ENCODE results near the gene COL5A2. TPM values are rescaled to one million over a fixed set of nuclear protein-coding genes. Genes with fewer than 3 reads are reported as not detected.

Gene COL5A2
- total and polyA plus RNA-seq, 10 of the 15 experiments (the other 5 are each of a cell fraction or from before 2014, with no cell fraction given), result 0.04 to 0.85 (median 0.39) TPM

- TF ChIP-seq ZBTB4 (CRISPR knock-in tag; IDR thresholded peaks at IDR 0.05) (no peak), BMI1 (IDR thresholded peaks at IDR 0.05; ENCODE audit: borderline replicate concordance) (no peak), EZH2 (IDR thresholded peaks at IDR 0.05; ENCODE audit: borderline replicate concordance, control insufficient read depth, low read depth, low read length) (no peak), CHD2 (IDR thresholded peaks at IDR 0.05; ENCODE audit: borderline replicate concordance, low read depth, low read length) (no peak), ZNF622 (IDR thresholded peaks at IDR 0.05) (no peak), PAX8 (IDR thresholded peaks at IDR 0.05) (no peak)
These were observed 177.5 kb downstream of the COL5A2 start (continued) for GRCh38 chr2:189002079-189002478.

GRCh38 chr2:189000221-189000620 is 179.3 kb downstream of the COL5A2 start:
- Histone ChIP-seq H3K4me2 (ENCODE audit: control insufficient read depth, insufficient read depth) (no peak overlapping the region), H4K20me1 (ENCODE audit: control insufficient read depth, insufficient read depth) (no peaks in the 10 kb centered on the region), H3K4me1 (ENCODE audit: control insufficient read depth, insufficient read depth, low read length) (no peaks in the 10 kb centered on the region), H3K9me3 (replicated peaks; ENCODE audit: control insufficient read depth, insufficient read depth, low read length) (no peaks in the 10 kb centered on the region), H3K4me3 (no peak overlapping the region), H3K27me3 (replicated peaks in 1 of 2; ENCODE audit: control insufficient read depth in 2 of 2, insufficient read depth in 2 of 2, low read length in 1 of 2) (no peaks in the 10 kb centered on the region), H3K79me2 (ENCODE audit: control insufficient read depth, insufficient read depth, low read length) (no peaks in the 10 kb centered on the region), H3K27ac (ENCODE audit: control insufficient read depth, insufficient read depth) (no peak overlapping the region), H3K36me3 (ENCODE audit: control insufficient read depth in 2 of 2, insufficient read depth in 2 of 2, low read length in 1 of 2) (no peaks in the 10 kb centered on the region), H3K9ac (ENCODE audit: control insufficient read depth, insufficient read depth, low read length) (no peak overlapping the region), H2AFZ (ENCODE audit: control insufficient read depth, low read depth, low read length) (no peak overlapping the region)
- no TSS peak for BruUV-seq (replicated peaks)
- ChIA-PET SMC1A (ENCODE audit: uncharacterized antibody, unreplicated experiment) (no interaction called here), CTCF (no interaction called here), POLR2A (no interaction called here), RAD21 (ENCODE audit: unreplicated experiment) (no interaction called here)
- FAIRE-seq (no peak), ATAC-seq (no peak), DNase-seq (ENCODE audit: low read depth, low spot score) (no peak)
- in situ Hi-C loops (cut with MboI), result no loop called here
- intact Hi-C loops (cut with micrococcal nuclease; ENCODE audit: unreplicated experiment), result no loop called here
- no peak for TF ChIP-seq ATF7 (IDR thresholded peaks at IDR 0.05; ENCODE audit: low read depth)
- TF ChIP-seq NR2C2 (IDR thresholded peaks at IDR 0.05; ENCODE audit: borderline replicate concordance, control insufficient read depth, insufficient read length, low read depth), result no peak
- no peak for TF ChIP-seq SP1 (IDR thresholded peaks at IDR 0.05; ENCODE audit: low read depth, low read length)
- TF ChIP-seq SMC3 (IDR thresholded peaks at IDR 0.05; ENCODE audit: borderline replicate concordance, low read length), result no peak
- no peak for TF ChIP-seq ZNF274 (IDR thresholded peaks at IDR 0.05; ENCODE audit: insufficient read depth, insufficient read length)
- TF ChIP-seq SREBF2 (IDR thresholded peaks at IDR 0.05; ENCODE audit: low read length), result no peak
- TF ChIP-seq CHD1 (IDR thresholded peaks at IDR 0.05; ENCODE audit: low read depth, low read length), result no peak
- no peak for TF ChIP-seq IRF5 (IDR thresholded peaks at IDR 0.05; ENCODE audit: borderline replicate concordance)
- TF ChIP-seq HDGF (IDR thresholded peaks at IDR 0.05), result no peak
- TF ChIP-seq SKIL (IDR thresholded peaks at IDR 0.05; ENCODE audit: low read depth, poor library complexity, severe bottlenecking), result no peak

Measured in GM12878 (cell line).